K562 (cell line): ENCODE data around the gene HOXB1. TPM values are rescaled to one million over a fixed set of nuclear protein-coding genes. Genes with fewer than 3 reads are reported as not detected.
A peak's percentile ranks its signal among the peaks of the same experiment; 100 is the strongest.

Experiments used
- BMI1 ChIP-seq: fragments of 150-350 bp; IDR thresholded peaks from 2 replicates; pipeline ENCODE4 v1.6.1; 2014; ENCODE audit warnings: low read length
- EZH2 ChIP-seq: IDR thresholded peaks from 2 replicates; pipeline ENCODE4 v1.6.1; 2012; ENCODE audit warnings: low read depth, mild to moderate bottlenecking, inconsistent platforms, low read length, borderline replicate concordance
- GABPB1 ChIP-seq: sonication (generic); formaldehyde crosslinking; IDR thresholded peaks from 2 replicates; pipeline ENCODE4 v1.8.0; 2022; ENCODE audit warnings: mild to moderate bottlenecking, missing genetic modification reagents
- HDAC1 ChIP-seq, 2 experiments: fragments of 450-650 bp; IDR thresholded peaks; 2 replicates each; pipeline ENCODE4 v1.6.1; 2016 to 2017; ENCODE audit warnings: inconsistent platforms in 1 of 2, mild to moderate bottlenecking in 1 of 2, moderate library complexity in 1 of 2
- HDAC2 ChIP-seq: fragments of 450-650 bp; IDR thresholded peaks from 2 replicates; pipeline ENCODE4 v1.6.1; 2016; ENCODE audit warnings: mild to moderate bottlenecking
- IRF2 ChIP-seq: sonication (generic); formaldehyde crosslinking; IDR thresholded peaks from 2 replicates; pipeline ENCODE4 v1.8.1; 2022; ENCODE audit warnings: mild to moderate bottlenecking, missing genetic modification reagents
- NFYB ChIP-seq: IDR thresholded peaks from 2 replicates; pipeline ENCODE4 v1.6.1; 2011; ENCODE audit warnings: mild to moderate bottlenecking, moderate library complexity; ENCODE audit not compliant: insufficient read length; ENCODE audit errors: extremely low read depth
- RCOR1 ChIP-seq, 2 experiments: IDR thresholded peaks; 2 replicates each; pipeline ENCODE4 v1.6.1; 2012; ENCODE audit warnings: low read depth in 2 of 2, low read length in 2 of 2, borderline replicate concordance in 1 of 2, improper control_type of control experiment in 1 of 2
- RNF2 ChIP-seq: sonication (generic); IDR thresholded peaks from 2 replicates; pipeline ENCODE4 v1.6.1; 2016
- ZBTB9 ChIP-seq: fragments of 450-650 bp; formaldehyde crosslinking; IDR thresholded peaks from 2 replicates; pipeline ENCODE4 v1.4.0; 2020; ENCODE audit warnings: mild to moderate bottlenecking, moderate library complexity
- ZEB2 ChIP-seq: fragments of 450-650 bp; IDR thresholded peaks from 2 replicates; pipeline ENCODE4 v1.6.1; 2016
- ZKSCAN3 ChIP-seq: fragments of 250-450 bp; sonication (Bioruptor Pico); IDR thresholded peaks from 2 replicates; pipeline ENCODE4 v1.4.0; 2020
- ZNF512 ChIP-seq: IDR thresholded peaks from 2 replicates; pipeline ENCODE4 v1.6.1; 2016; ENCODE audit warnings: missing genetic modification characterization, missing compliant biosample characterization
- ZSCAN29 ChIP-seq: fragments of 450-650 bp; IDR thresholded peaks from 2 replicates; pipeline ENCODE4 v1.6.1; 2017
- polyA plus RNA-seq, 8 experiments: library from polyadenylated mRNA; depleted of rRNA in 4 of 8; stranded (reverse) in 5 of 8; unstranded in 3 of 8; fragments of >200 nt; fragmentation: Nextera tagmentation in 2 of 8; fragmentation: Illumina TruSeq in 1 of 8; extraction: Ambion mirVana in 2 of 8; extraction: Trizol in 1 of 8; gene quantifications; 2 replicates each; pipeline versions ENCODE4 v1.2.1 to v1.2.3, GENCODE V29; 2011 to 2014; ENCODE audit warnings: inconsistent platforms in 1 of 8, missing spikeins in 1 of 8
- total RNA-seq, 7 experiments: library from RNA; depleted of rRNA in 6 of 7; stranded (reverse); fragments of >200 nt in 6 of 7; fragmentation: Illumina TruSeq in 2 of 7; extraction: Trizol in 2 of 7; gene quantifications; 2 replicates each; pipeline versions ENCODE4 v1.2.1 to v1.2.3, GENCODE V29; 2011 to 2021; ENCODE audit warnings: low replicate concordance in 1 of 7
- TF ChIP-seq, protein P1 (sequence below): conservative IDR thresholded peaks from 2 replicates; pipeline ENCODE4 v1.6.1; 2011; ENCODE audit warnings: low read depth, mild to moderate bottlenecking, low read length; ENCODE audit not compliant: control insufficient read depth
- TF ChIP-seq, protein P2 (sequence below): sonication (generic); formaldehyde crosslinking; IDR thresholded peaks from 2 replicates; pipeline ENCODE4 v1.8.1; 2023; ENCODE audit warnings: missing genetic modification reagents, mild to moderate bottlenecking, borderline replicate concordance

HOXB1 gene
- total and polyA plus RNA-seq, 9 of the 15 experiments (the other 6 are each of a cell fraction or from before 2014, with no cell fraction given): 0.04 TPM; not detected in 8

- TF ChIP-seq RNF2 (peak; percentile 54; the same call in 1 of the 2 replicates), ZKSCAN3 (CRISPR knock-in tag) (no peak), BMI1 (no peak), ZBTB9 (CRISPR knock-in tag) (peak; percentile 72; the same call in 1 of the 2 replicates), HDAC1 (IDR thresholded peaks at IDR 0.05) (peak in 1 of 2 experiments; percentile 75; a peak in 2 of 4 replicates), NFYB (no peak), ZSCAN29 (no peak), ZEB2 (peak; percentile 57; the same call in 1 of the 2 replicates), IRF2 (CRISPR knock-in tag) (no peak), HDAC2 (peak; percentile 90), EZH2 (no peak), ZNF512 (tag) (no peak), GABPB1 (no peak), RCOR1 (IDR thresholded peaks at IDR 0.05; ENCODE audit: borderline replicate concordance in 1 of 2, low read depth in 2 of 2, low read length in 2 of 2) (peak in 1 of 2 experiments; percentile 93; a peak in 2 of 4 replicates)
- TF ChIP-seq, protein P1, sequence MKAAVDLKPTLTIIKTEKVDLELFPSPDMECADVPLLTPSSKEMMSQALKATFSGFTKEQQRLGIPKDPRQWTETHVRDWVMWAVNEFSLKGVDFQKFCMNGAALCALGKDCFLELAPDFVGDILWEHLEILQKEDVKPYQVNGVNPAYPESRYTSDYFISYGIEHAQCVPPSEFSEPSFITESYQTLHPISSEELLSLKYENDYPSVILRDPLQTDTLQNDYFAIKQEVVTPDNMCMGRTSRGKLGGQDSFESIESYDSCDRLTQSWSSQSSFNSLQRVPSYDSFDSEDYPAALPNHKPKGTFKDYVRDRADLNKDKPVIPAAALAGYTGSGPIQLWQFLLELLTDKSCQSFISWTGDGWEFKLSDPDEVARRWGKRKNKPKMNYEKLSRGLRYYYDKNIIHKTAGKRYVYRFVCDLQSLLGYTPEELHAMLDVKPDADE: no peak
- TF ChIP-seq, protein P2, sequence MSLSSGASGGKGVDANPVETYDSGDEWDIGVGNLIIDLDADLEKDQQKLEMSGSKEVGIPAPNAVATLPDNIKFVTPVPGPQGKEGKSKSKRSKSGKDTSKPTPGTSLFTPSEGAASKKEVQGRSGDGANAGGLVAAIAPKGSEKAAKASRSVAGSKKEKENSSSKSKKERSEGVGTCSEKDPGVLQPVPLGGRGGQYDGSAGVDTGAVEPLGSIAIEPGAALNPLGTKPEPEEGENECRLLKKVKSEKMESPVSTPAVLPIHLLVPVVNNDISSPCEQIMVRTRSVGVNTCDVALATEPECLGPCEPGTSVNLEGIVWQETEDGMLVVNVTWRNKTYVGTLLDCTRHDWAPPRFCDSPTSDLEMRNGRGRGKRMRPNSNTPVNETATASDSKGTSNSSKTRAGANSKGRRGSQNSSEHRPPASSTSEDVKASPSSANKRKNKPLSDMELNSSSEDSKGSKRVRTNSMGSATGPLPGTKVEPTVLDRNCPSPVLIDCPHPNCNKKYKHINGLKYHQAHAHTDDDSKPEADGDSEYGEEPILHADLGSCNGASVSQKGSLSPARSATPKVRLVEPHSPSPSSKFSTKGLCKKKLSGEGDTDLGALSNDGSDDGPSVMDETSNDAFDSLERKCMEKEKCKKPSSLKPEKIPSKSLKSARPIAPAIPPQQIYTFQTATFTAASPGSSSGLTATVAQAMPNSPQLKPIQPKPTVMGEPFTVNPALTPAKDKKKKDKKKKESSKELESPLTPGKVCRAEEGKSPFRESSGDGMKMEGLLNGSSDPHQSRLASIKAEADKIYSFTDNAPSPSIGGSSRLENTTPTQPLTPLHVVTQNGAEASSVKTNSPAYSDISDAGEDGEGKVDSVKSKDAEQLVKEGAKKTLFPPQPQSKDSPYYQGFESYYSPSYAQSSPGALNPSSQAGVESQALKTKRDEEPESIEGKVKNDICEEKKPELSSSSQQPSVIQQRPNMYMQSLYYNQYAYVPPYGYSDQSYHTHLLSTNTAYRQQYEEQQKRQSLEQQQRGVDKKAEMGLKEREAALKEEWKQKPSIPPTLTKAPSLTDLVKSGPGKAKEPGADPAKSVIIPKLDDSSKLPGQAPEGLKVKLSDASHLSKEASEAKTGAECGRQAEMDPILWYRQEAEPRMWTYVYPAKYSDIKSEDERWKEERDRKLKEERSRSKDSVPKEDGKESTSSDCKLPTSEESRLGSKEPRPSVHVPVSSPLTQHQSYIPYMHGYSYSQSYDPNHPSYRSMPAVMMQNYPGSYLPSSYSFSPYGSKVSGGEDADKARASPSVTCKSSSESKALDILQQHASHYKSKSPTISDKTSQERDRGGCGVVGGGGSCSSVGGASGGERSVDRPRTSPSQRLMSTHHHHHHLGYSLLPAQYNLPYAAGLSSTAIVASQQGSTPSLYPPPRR (CRISPR knock-in tag): no peak
These were observed 42.2 kb downstream of the HOXB1 start (continued) for GRCh38 chr17:48488548-48489106.
